ENCODE results near the gene SLPI. TPM values are rescaled to one million over a fixed set of nuclear protein-coding genes. Genes with fewer than 3 reads are reported as not detected.

The SLPI gene
- total and polyA plus RNA-seq, 10 of the 15 experiments (the other 5 are each of a cell fraction or from before 2014, with no cell fraction given) = 0.56 to 1.4 TPM; not detected in 8

GRCh38 chr20:45303586-45304463 lies 49.5 kb upstream of the SLPI start:
- Histone ChIP-seq H3K9me3 (replicated peaks; ENCODE audit: control insufficient read depth, insufficient read depth, low read length) (no peaks in the 10 kb centered on the region), H3K4me1 (ENCODE audit: control insufficient read depth, insufficient read depth, low read length) (peaks cover 6% of the 10 kb centered on the region; the same call in 1 of the 2 replicates), H3K36me3 (ENCODE audit: control insufficient read depth in 2 of 2, insufficient read depth in 2 of 2, low read length in 1 of 2) (no peaks in the 10 kb centered on the region), H3K9ac (ENCODE audit: control insufficient read depth, insufficient read depth, low read length) (no peak overlapping the region), H3K27ac (ENCODE audit: control insufficient read depth, insufficient read depth) (no peak overlapping the region), H3K4me3 (no peak overlapping the region), H3K79me2 (ENCODE audit: control insufficient read depth, insufficient read depth, low read length) (no peaks in the 10 kb centered on the region), H3K4me2 (ENCODE audit: control insufficient read depth, insufficient read depth) (no peak overlapping the region), H2AFZ (ENCODE audit: control insufficient read depth, low read depth, low read length) (no peak overlapping the region), H4K20me1 (ENCODE audit: control insufficient read depth, insufficient read depth) (no peaks in the 10 kb centered on the region), H3K27me3 (replicated peaks in 1 of 2; ENCODE audit: control insufficient read depth in 2 of 2, insufficient read depth in 2 of 2, low read length in 1 of 2) (peaks cover 0 to 11% of the 10 kb centered on the region in 2 experiments; a peak in 1 of 4 replicates)
- POLR2A ChIA-PET = no interaction called here
- WGBS (ENCODE audit: insufficient coverage, insufficient replicate concordance, low lambda C conversion rate, missing lambda C conversion rate) = 73% methylated on average over 42 of the region's 47 CpGs
- SMC1A ChIA-PET (ENCODE audit: uncharacterized antibody, unreplicated experiment) = interaction anchor here (0.9 kb wide), 2 partner anchors 9 to 143 kb away, joined by 3 read pairs; no protein-coding TSS in a partner anchor
- FAIRE-seq (no peak), DNase-seq (ENCODE audit: low read depth, low spot score) (no peak), ATAC-seq (no peak)
- intact Hi-C loops (cut with micrococcal nuclease; ENCODE audit: unreplicated experiment) (no loop called here), in situ Hi-C loops (cut with MboI) (no loop called here)
- CTCF ChIA-PET = interaction anchor here (0.6 to 4.1 kb wide), 7 partner anchors 11 to 687 kb away, joined by 3 to 53 read pairs (median 8); no protein-coding TSS in a partner anchor
- RAD21 ChIA-PET (ENCODE audit: unreplicated experiment) = interaction anchor here (1.0 to 2.4 kb wide), 3 partner anchors 13 to 467 kb away, joined by 4 to 7 read pairs (median 7); no protein-coding TSS in a partner anchor
- BruUV-seq (replicated peaks) = no TSS peak
- TF ChIP-seq RELB (IDR thresholded peaks at IDR 0.05; ENCODE audit: low read depth) (no peak), FOS (IDR thresholded peaks at IDR 0.05; ENCODE audit: borderline replicate concordance, extremely low read depth, insufficient read length) (no peak), BRCA1 (IDR thresholded peaks at IDR 0.05; ENCODE audit: low read depth, low read length) (no peak), POU2F2 (IDR thresholded peaks at IDR 0.05; ENCODE audit: borderline replicate concordance, low read depth, low read length) (no peak), RAD21 (IDR thresholded peaks at IDR 0.05; ENCODE audit: insufficient read depth, low read depth, low read length) (no peak), NR2C2 (IDR thresholded peaks at IDR 0.05; ENCODE audit: borderline replicate concordance, control insufficient read depth, insufficient read length, low read depth) (no peak), ZNF687 (IDR thresholded peaks at IDR 0.05) (no peak), CBX5 (IDR thresholded peaks at IDR 0.05; ENCODE audit: low read depth) (no peak), TARDBP (IDR thresholded peaks at IDR 0.05; ENCODE audit: borderline replicate concordance) (no peak)
